Pancreas (tissue), 10 donors: ENCODE data around the gene LPIN3. TPM values are rescaled to one million over a fixed set of nuclear protein-coding genes. Genes with fewer than 3 reads are reported as not detected.

Source experiments
- ATAC-seq, 4 donors: fragments of 200-7000 bp; cut with Tn5 transposase; one replicate each; pipeline versions ENCODE4 v1.8.0 to v1.9.1; 2020; ENCODE audit warnings: mild to moderate bottlenecking in 4 of 4, moderate library complexity in 4 of 4
- DNase-seq, 6 donors: peaks; one replicate each; pipeline ENCODE4 v3.0.0-alpha.2; 2020
- FAIRE-seq: peaks from 2 replicates; lab custom pipeline; 2012; peaks lifted over from hg19 to GRCh38; lab: Jason Lieb, UNC
- H3K27ac ChIP-seq, 4 donors: fragments of 200-600 bp; sonication (generic); 1 replicate in 3 of 4; 2 replicates in 1 of 4; pipeline versions ENCODE4 v1.5.0 to v1.8.0; 2020
- H3K27me3 ChIP-seq, 4 donors: fragments of 200-600 bp; one replicate each; pipeline ENCODE4 v1.8.0; 2021
- H3K36me3 ChIP-seq, 3 donors: fragments of 200-600 bp; sonication (generic) in 1 of 3; one replicate each; pipeline versions ENCODE4 v1.5.0 to v1.8.0; 2020 to 2021
- H3K4me1 ChIP-seq, 3 donors: fragments of 200-600 bp; one replicate each; pipeline ENCODE4 v1.8.0; 2021
- H3K4me3 ChIP-seq, 4 donors: fragments of 200-600 bp; sonication (generic) in 2 of 4; one replicate each; pipeline versions ENCODE4 v1.5.0 to v1.8.0; 2020 to 2021
- H3K9me3 ChIP-seq, 4 donors: fragments of 200-600 bp; one replicate each; pipeline ENCODE4 v1.8.0; 2021
- CTCF ChIP-seq, 4 donors: fragments of 200-600 bp; sonication (generic) in 3 of 4; IDR thresholded peaks; one replicate each; pipeline versions ENCODE4 v1.5.0 to v1.8.0; 2021; ENCODE audit warnings: antibody characterized with exemption in 4 of 4
- WGBS, 2 donors: extraction: QIAGEN DNeasy Blood & Tissue Kit; methylation state at CpG; one replicate each; pipeline ENCODE4 v1.1.7; 2013; 5-methylcytosine and 5-hydroxymethylcytosine counted together
- intact Hi-C, 3 donors: fragments of 100-400 bp; cut with DNase I; formaldehyde crosslinking; loops; one replicate each; pipeline versions ENCODE4 v1.11.1 to v1.14.2; 2022
- polyA plus RNA-seq, 2 donors: library from polyadenylated mRNA; stranded (reverse); fragments of 200-250 nt; gene quantifications; one replicate each; pipeline ENCODE4 v1.2.3, GENCODE V29; 2013
- total RNA-seq, 6 donors: library from RNA; stranded (reverse); fragmentation: NEBNext Ultra II Directional in 4 of 6; extraction: Animal tissue kit (Norgen Biotek cat#: 25700) in 4 of 6; gene quantifications; one replicate each; pipeline versions ENCODE4 v1.2.1 to v1.2.4, GENCODE V29; 2021 to 2023
- donor health status: healthy with polysubstance abuse.
- donor health status: DM: no; HTN: no; CAD: no; lungs with moderate emphysema.
- donor health status: DM: no; HTN: no; CAD: no.
- donor health status: control.
- donor health status: control.
- donor health status: Bipolar disorder and iron deficiency.
- donor health status: DM: yes; HTN: yes; CAD: no.
- donor health status: DM: no; HTN: no; CAD: no.
- donor health status: DM: no; HTN: no; CAD: no.
- donor health status: DM: yes; HTN: yes; CAD: no.

LPIN3 gene
- total and polyA plus RNA-seq, 8 donors = 3.9 to 47.5 (median 8.6) TPM

GRCh38 chr20:41330941-41331340 lies 9.7 kb upstream of the LPIN3 start:
- H3K36me3 ChIP-seq = no peaks in the 10 kb centered on the region
- TF ChIP-seq CTCF (IDR thresholded peaks at IDR 0.05) = no peak
- H3K27me3 ChIP-seq = no peaks in the 10 kb centered on the region
- no peak for ATAC-seq
- H3K4me1 ChIP-seq = no peaks in the 10 kb centered on the region
- DNase-seq = no peak
- no peak overlapping the region for H3K4me3 ChIP-seq
- intact Hi-C loops = loop anchor here in 1 of 3 donors (10.0 kb wide), 1 partner anchor 96 kb away; no protein-coding TSS in a partner anchor
- 71 to 80% methylated on average over 1 of the region's 1 CpG for WGBS, 2 donors
- FAIRE-seq = no peak
- no peak overlapping the region for H3K27ac ChIP-seq
- no peaks in the 10 kb centered on the region for H3K9me3 ChIP-seq

- DNase-seq (no peak), ATAC-seq (no peak), FAIRE-seq (no peak)
- no peak overlapping the region for H3K4me3 ChIP-seq
- 80 to 87% methylated on average over 4 of the region's 4 CpGs for WGBS, 2 donors
- H3K27ac ChIP-seq = no peak overlapping the region
- no peaks in the 10 kb centered on the region for H3K4me1 ChIP-seq
- no peaks in the 10 kb centered on the region for H3K9me3 ChIP-seq
- no peak for TF ChIP-seq CTCF (IDR thresholded peaks at IDR 0.05)
- intact Hi-C loops = loop anchor here in 1 of 3 donors (10.0 kb wide), 1 partner anchor 97 kb away; no protein-coding TSS in a partner anchor
- no peaks in the 10 kb centered on the region for H3K36me3 ChIP-seq
- no peaks in the 10 kb centered on the region for H3K27me3 ChIP-seq
These were observed 8.9 kb upstream of the LPIN3 start for GRCh38 chr20:41331731-41332130.

- peak overlapping the region in 3 of 4 donors; percentile 11 to 28 (median 13) for H3K27ac ChIP-seq
- FAIRE-seq = no peak
These were observed 6.6 kb upstream of the LPIN3 start for GRCh38 chr20:41334036-41334435.

GRCh38 chr20:41334443-41335421 lies 5.9 kb upstream of the LPIN3 start:
- no peak for DNase-seq
- WGBS, 2 donors = 69 to 73% methylated on average over 15 of the region's 15 CpGs
- no peaks in the 10 kb centered on the region for H3K27me3 ChIP-seq
- TF ChIP-seq CTCF (IDR thresholded peaks at IDR 0.05) = no peak
- peaks cover 0 to under 1% (median 0%) of the 10 kb centered on the region in 3 donors for H3K4me1 ChIP-seq
- no peak for FAIRE-seq
- no peaks in the 10 kb centered on the region for H3K9me3 ChIP-seq
- peak overlapping the region in 3 of 4 donors; percentile 11 to 28 (median 13) for H3K27ac ChIP-seq
- ATAC-seq = peak in 1 of 4 donors; percentile 38
- no peak overlapping the region for H3K4me3 ChIP-seq
- H3K36me3 ChIP-seq = no peaks in the 10 kb centered on the region
- intact Hi-C loops = loop anchor here in 1 of 3 donors (5.0 to 10.0 kb wide), 2 partner anchors 100 to 162 kb away; no protein-coding TSS in a partner anchor

More at GRCh38 chr20:41334036-41334435, 6.6 kb upstream of the LPIN3 start:
- WGBS, 2 donors = 85 to 92% methylated on average over 2 of the region's 2 CpGs
- Histone ChIP-seq H3K27me3 (no peaks in the 10 kb centered on the region), H3K9me3 (no peaks in the 10 kb centered on the region), H3K4me3 (no peak overlapping the region), H3K4me1 (no peaks in the 10 kb centered on the region), H3K36me3 (no peaks in the 10 kb centered on the region)
- intact Hi-C loops = loop anchor here in 1 of 3 donors (10.0 kb wide), 1 partner anchor 99 kb away; no protein-coding TSS in a partner anchor
- ATAC-seq (no peak), DNase-seq (no peak)
- TF ChIP-seq CTCF (IDR thresholded peaks at IDR 0.05) = no peak
